ENCODE data around the gene RGS1. TPM values are rescaled to one million over a fixed set of nuclear protein-coding genes. Genes with fewer than 3 reads are reported as not detected.

The RGS1 gene
- total RNA-seq, 1 experiment from 2014 or later, result not detected

- Histone ChIP-seq H3K4me3 (replicated peaks in 1 of 2; ENCODE audit: low read depth in 1 of 2, low read length in 2 of 2) (no peak overlapping the region), H3K9ac (ENCODE audit: low read length) (no peak overlapping the region), H3K79me2 (ENCODE audit: insufficient read depth, low read length) (no peaks in the 10 kb centered on the region), H3K9me2 (ENCODE audit: insufficient read depth) (no peaks in the 10 kb centered on the region), H3K9me3 (ENCODE audit: control insufficient read depth in 1 of 2, insufficient read depth in 1 of 2, low read depth in 1 of 2, low read length in 2 of 2) (no peaks in the 10 kb centered on the region), H3K4me2 (ENCODE audit: low read length) (no peak overlapping the region), H3K27me3 (ENCODE audit: insufficient read depth, low read length) (no peaks in the 10 kb centered on the region), H3K27ac (ENCODE audit: low read depth, low read length) (no peak overlapping the region), H3K4me1 (ENCODE audit: control insufficient read depth in 1 of 2, insufficient read depth in 2 of 2, low read length in 2 of 2) (no peaks in the 10 kb centered on the region), H2AFZ (ENCODE audit: low read depth, low read length, poor library complexity, severe bottlenecking) (no peak overlapping the region), H3K36me3 (ENCODE audit: control insufficient read depth in 1 of 2, insufficient read depth in 2 of 2, low read length in 2 of 2) (no peaks in the 10 kb centered on the region), H4K20me1 (ENCODE audit: insufficient read depth) (no peaks in the 10 kb centered on the region)
- CTCF ChIA-PET, result no interaction called here
- no peak for DNase-seq (ENCODE audit: low read depth, low spot score)
- POLR2A ChIA-PET, result no interaction called here
- intact Hi-C loops (cut with micrococcal nuclease), result no loop called here
- no peak for ATAC-seq
- TF ChIP-seq ZBTB33 (IDR thresholded peaks at IDR 0.05; ENCODE audit: extremely low read depth, insufficient replicate concordance, low read length) (no peak), CTCF (IDR thresholded peaks at IDR 0.05 in 2 of 3, conservative IDR thresholded peaks at IDR 0.05 in 1 of 3; ENCODE audit: borderline replicate concordance in 1 of 3, insufficient read depth in 1 of 3, low read depth in 2 of 3, low read length in 2 of 3) (no peak), CBX3 (IDR thresholded peaks at IDR 0.05; ENCODE audit: low read depth) (no peak), ELF1 (IDR thresholded peaks at IDR 0.05; ENCODE audit: borderline replicate concordance, low read depth) (no peak), SIN3A (IDR thresholded peaks at IDR 0.05; ENCODE audit: low read depth) (no peak), FOSL1 (IDR thresholded peaks at IDR 0.05; ENCODE audit: low read depth) (no peak), ZNF274 (IDR thresholded peaks at IDR 0.05; ENCODE audit: low read depth, low read length) (no peak), ZFX (IDR thresholded peaks at IDR 0.05) (no peak), EGR1 (IDR thresholded peaks at IDR 0.05; ENCODE audit: low read depth) (no peak), JUND (IDR thresholded peaks at IDR 0.05) (no peak), SRF (IDR thresholded peaks at IDR 0.05; ENCODE audit: low read depth) (no peak)
- RAD21 ChIA-PET (ENCODE audit: low non-redundant PET in 1 of 2, low total read pairs in 2 of 2, uncharacterized antibody in 2 of 2, unreplicated experiment in 2 of 2), result no interaction called here
- no TSS peak for BruUV-seq (replicated peaks)
Observed at GRCh38 chr1:192571668-192572067, 3.9 kb upstream of the RGS1 start.

Measured in HCT116 (cell line).